ENCODE results near the gene ELK1.
"Not testable (repeated sequence)": the region's sequence is repeated elsewhere in the genome, so short reads cannot be mapped to it uniquely, and the experiment has no call there.

The ELK1 gene

DNA sequence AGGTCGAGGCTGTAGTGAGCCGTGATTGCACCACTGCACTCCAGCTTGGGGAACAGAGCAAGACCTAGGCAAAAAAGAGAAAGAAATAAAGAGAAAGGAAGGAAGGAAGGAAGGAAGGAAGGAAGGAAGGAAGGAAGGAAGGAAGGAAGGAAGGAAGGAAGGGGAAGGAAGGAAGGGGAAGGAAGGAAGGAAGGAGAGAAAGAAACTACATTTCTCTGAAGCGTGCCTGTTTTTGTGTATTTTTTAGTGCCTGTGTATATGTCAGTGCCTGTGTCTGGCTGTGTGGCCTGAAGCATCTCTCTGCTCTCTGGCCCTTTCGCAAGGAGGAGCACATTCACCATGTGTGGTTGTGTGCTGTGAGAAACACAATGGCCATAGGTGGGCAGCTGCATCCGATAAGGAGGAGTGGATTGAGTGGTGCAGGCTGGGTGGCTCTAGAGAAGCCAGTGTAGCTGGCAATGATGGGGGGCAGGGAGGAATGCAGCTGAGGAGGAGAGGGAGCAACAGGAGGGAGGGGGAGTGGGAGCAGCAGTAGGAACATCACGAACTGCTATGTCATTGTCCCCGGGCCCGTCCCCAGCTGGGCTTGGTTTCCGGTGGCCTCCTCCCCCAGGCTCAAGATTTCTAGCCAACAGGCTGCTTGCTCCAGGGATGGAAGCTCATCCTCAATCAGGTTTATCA lies 42.1 kb downstream of the ELK1 start:
- Histone ChIP-seq H3K36me3 (ENCODE audit: control insufficient read depth, insufficient read depth, low read length) (no peaks in the 10 kb centered on the region), H3K4me1 (peaks cover 6% of the 10 kb centered on the region), H3K4me3 (ENCODE audit: low read depth, low read length) (no peak overlapping the region), H3K27ac (no peak overlapping the region), H3K27me3 (ENCODE audit: control insufficient read depth, insufficient read depth, low read length) (no peaks in the 10 kb centered on the region), H3K4me2 (ENCODE audit: low read length) (no peak overlapping the region), H3K9me3 (ENCODE audit: control insufficient read depth, low read length) (no peaks in the 10 kb centered on the region), H3K79me2 (no peaks in the 10 kb centered on the region), H2AFZ (no peak overlapping the region), H3K9ac (no peak overlapping the region)
- TF ChIP-seq, protein P1, sequence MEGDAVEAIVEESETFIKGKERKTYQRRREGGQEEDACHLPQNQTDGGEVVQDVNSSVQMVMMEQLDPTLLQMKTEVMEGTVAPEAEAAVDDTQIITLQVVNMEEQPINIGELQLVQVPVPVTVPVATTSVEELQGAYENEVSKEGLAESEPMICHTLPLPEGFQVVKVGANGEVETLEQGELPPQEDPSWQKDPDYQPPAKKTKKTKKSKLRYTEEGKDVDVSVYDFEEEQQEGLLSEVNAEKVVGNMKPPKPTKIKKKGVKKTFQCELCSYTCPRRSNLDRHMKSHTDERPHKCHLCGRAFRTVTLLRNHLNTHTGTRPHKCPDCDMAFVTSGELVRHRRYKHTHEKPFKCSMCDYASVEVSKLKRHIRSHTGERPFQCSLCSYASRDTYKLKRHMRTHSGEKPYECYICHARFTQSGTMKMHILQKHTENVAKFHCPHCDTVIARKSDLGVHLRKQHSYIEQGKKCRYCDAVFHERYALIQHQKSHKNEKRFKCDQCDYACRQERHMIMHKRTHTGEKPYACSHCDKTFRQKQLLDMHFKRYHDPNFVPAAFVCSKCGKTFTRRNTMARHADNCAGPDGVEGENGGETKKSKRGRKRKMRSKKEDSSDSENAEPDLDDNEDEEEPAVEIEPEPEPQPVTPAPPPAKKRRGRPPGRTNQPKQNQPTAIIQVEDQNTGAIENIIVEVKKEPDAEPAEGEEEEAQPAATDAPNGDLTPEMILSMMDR (IDR thresholded peaks at IDR 0.05) = no peak

- Histone ChIP-seq H3K4me3 (ENCODE audit: low read depth, low read length) (no peak overlapping the region), H3K9ac (no peak overlapping the region), H2AFZ (no peak overlapping the region), H3K27ac (no peak overlapping the region), H3K79me2 (no peaks in the 10 kb centered on the region), H3K36me3 (ENCODE audit: control insufficient read depth, insufficient read depth, low read length) (no peaks in the 10 kb centered on the region), H3K4me1 (peaks cover 6% of the 10 kb centered on the region), H3K4me2 (ENCODE audit: low read length) (no peak overlapping the region), H3K27me3 (ENCODE audit: control insufficient read depth, insufficient read depth, low read length) (no peaks in the 10 kb centered on the region), H3K9me3 (ENCODE audit: control insufficient read depth, low read length) (no peaks in the 10 kb centered on the region)
- TF ChIP-seq, protein P1 (IDR thresholded peaks at IDR 0.05) = no peak
Measured at GRCh38 chrX:47607091-47607490, 43.3 kb downstream of the ELK1 start.

DNA sequence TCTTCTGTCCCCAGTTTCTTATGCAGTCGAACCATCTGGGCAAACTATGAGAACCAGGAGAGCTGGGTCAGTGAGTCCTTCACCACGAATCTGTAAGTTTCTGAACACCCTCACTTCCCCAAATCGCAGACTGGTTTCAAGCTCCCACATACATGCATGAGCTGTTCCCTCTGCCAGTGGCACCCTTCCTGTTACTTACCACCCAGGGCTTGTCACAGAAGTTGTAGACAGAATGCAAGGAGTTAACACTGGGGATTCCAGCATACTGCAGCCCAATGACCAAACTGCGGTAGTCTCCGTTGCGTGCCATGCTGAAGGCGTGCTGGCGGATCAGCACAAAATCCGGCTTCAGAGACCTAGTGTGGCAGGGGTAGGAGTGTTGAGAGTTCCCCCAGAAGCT lies 45.3 kb downstream of the ELK1 start:
- Histone ChIP-seq H3K79me2 (no peaks in the 10 kb centered on the region), H3K27ac (no peak overlapping the region), H2AFZ (no peak overlapping the region), H3K27me3 (ENCODE audit: control insufficient read depth, insufficient read depth, low read length) (no peaks in the 10 kb centered on the region), H3K36me3 (ENCODE audit: control insufficient read depth, insufficient read depth, low read length) (no peaks in the 10 kb centered on the region), H3K9me3 (ENCODE audit: control insufficient read depth, low read length) (no peaks in the 10 kb centered on the region), H3K9ac (no peak overlapping the region), H3K4me3 (ENCODE audit: low read depth, low read length) (no peak overlapping the region), H3K4me1 (no peaks in the 10 kb centered on the region), H3K4me2 (ENCODE audit: low read length) (no peak overlapping the region)
- TF ChIP-seq, protein P1 (IDR thresholded peaks at IDR 0.05) = no peak

- H3K79me2 ChIP-seq; H3K9ac ChIP-seq; H3K4me1 ChIP-seq; H3K27ac ChIP-seq; H3K27me3 ChIP-seq (ENCODE audit: control insufficient read depth, insufficient read depth, low read length); H3K36me3 ChIP-seq (ENCODE audit: control insufficient read depth, insufficient read depth, low read length); H3K4me2 ChIP-seq (ENCODE audit: low read length); H3K4me3 ChIP-seq (ENCODE audit: low read depth, low read length); H2AFZ ChIP-seq; H3K9me3 ChIP-seq (ENCODE audit: control insufficient read depth, low read length): not testable (repeated sequence)
Measured at GRCh38 chrX:47603125-47603524, 47.2 kb downstream of the ELK1 start.

DNA sequence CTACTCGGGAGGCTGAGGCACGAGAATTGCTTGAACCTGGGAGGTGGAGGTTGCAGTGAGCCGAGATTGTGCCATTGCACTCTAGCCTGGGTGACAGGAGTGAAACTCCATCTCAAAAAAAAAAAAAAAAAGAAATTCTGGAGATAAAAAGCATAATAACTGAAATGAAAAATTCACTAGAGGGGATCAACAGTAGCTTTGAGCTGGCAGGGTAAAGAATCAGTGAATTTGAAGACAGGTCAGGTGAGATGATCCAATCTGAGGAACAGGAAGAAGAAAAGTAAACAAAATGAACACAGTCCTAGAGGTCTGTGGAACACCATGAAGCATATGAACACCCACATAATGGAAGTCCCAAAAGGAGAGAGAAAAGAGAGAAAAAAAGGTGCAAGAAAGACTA lies 53.1 kb downstream of the ELK1 start:
- TF ChIP-seq, protein P1 (IDR thresholded peaks at IDR 0.05) = no peak
- no peaks in the 10 kb centered on the region for H3K9me3 ChIP-seq (ENCODE audit: control insufficient read depth, low read length)
- H3K4me3 ChIP-seq (ENCODE audit: low read depth, low read length) = no peak overlapping the region
- H3K27me3 ChIP-seq (ENCODE audit: control insufficient read depth, insufficient read depth, low read length) = no peaks in the 10 kb centered on the region
- H3K36me3 ChIP-seq (ENCODE audit: control insufficient read depth, insufficient read depth, low read length) = no peaks in the 10 kb centered on the region
- no peak overlapping the region for H3K9ac ChIP-seq
- no peaks in the 10 kb centered on the region for H3K79me2 ChIP-seq
- H3K4me2 ChIP-seq (ENCODE audit: low read length) = no peak overlapping the region
- no peak overlapping the region for H2AFZ ChIP-seq
- H3K4me1 ChIP-seq = no peaks in the 10 kb centered on the region
- no peak overlapping the region for H3K27ac ChIP-seq

Data from parathyroid adenoma (tissue), 2 donors.